ENCODE data around the gene SLC30A2.

SLC30A2 gene

GRCh38 chr1:26057189-26057588 is 11.3 kb upstream of the SLC30A2 start:
- H3K9ac ChIP-seq = no peak overlapping the region
- no peak overlapping the region for H3K27ac ChIP-seq
- no peaks in the 10 kb centered on the region for H3K36me3 ChIP-seq (ENCODE audit: control insufficient read depth, insufficient read depth, low read length)
- no peaks in the 10 kb centered on the region for H3K9me3 ChIP-seq (ENCODE audit: control insufficient read depth, low read length)
- H3K27me3 ChIP-seq (ENCODE audit: control insufficient read depth, insufficient read depth, low read length) = no peaks in the 10 kb centered on the region
- H3K4me3 ChIP-seq (ENCODE audit: low read depth, low read length) = no peak overlapping the region
- no peak overlapping the region for H3K4me2 ChIP-seq (ENCODE audit: low read length)
- no peak for TF ChIP-seq CTCF (IDR thresholded peaks at IDR 0.05)
- H3K79me2 ChIP-seq = no peaks in the 10 kb centered on the region
- no peaks in the 10 kb centered on the region for H3K4me1 ChIP-seq
- no peak overlapping the region for H2AFZ ChIP-seq

DNA sequence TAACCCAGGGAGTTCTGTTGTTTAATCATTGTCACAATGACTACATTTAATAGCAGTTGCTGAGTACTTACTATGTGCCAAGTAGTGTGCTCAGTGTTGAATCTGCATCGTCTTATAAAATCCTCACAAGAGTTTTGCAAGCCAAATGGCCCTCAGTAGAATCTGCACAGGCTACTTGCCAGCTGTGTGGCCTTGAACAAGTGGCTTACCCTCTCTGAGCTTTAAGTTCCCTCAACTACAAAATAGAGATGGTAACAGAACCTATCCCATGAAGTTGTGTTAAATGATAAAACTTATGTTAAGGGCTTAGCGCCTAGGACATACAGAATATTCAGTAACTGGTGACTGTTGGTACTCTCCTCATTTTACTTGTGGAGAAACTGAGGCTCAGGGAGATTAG is 9.1 kb upstream of the SLC30A2 start:
- H3K36me3 ChIP-seq (ENCODE audit: control insufficient read depth, insufficient read depth, low read length) = no peaks in the 10 kb centered on the region

GRCh38 chr1:26053718-26054560 is 8.0 kb upstream of the SLC30A2 start:
- Histone ChIP-seq H2AFZ (no peak overlapping the region), H3K4me2 (ENCODE audit: low read length) (no peak overlapping the region), H3K4me1 (no peaks in the 10 kb centered on the region), H3K79me2 (no peaks in the 10 kb centered on the region), H3K9ac (no peak overlapping the region), H3K27ac (no peak overlapping the region), H3K36me3 (ENCODE audit: control insufficient read depth, insufficient read depth, low read length) (no peaks in the 10 kb centered on the region), H3K9me3 (ENCODE audit: control insufficient read depth, low read length) (no peaks in the 10 kb centered on the region), H3K27me3 (ENCODE audit: control insufficient read depth, insufficient read depth, low read length) (no peaks in the 10 kb centered on the region), H3K4me3 (ENCODE audit: low read depth, low read length) (no peak overlapping the region)
- TF ChIP-seq CTCF (IDR thresholded peaks at IDR 0.05) = no peak

More for the DNA sequence above, 9.1 kb upstream of the SLC30A2 start:
- Histone ChIP-seq H3K79me2 (no peaks in the 10 kb centered on the region), H3K4me1 (no peaks in the 10 kb centered on the region), H3K27ac (no peak overlapping the region), H2AFZ (no peak overlapping the region), H3K4me2 (ENCODE audit: low read length) (no peak overlapping the region), H3K9ac (no peak overlapping the region), H3K9me3 (ENCODE audit: control insufficient read depth, low read length) (no peaks in the 10 kb centered on the region), H3K27me3 (ENCODE audit: control insufficient read depth, insufficient read depth, low read length) (no peaks in the 10 kb centered on the region), H3K4me3 (ENCODE audit: low read depth, low read length) (no peak overlapping the region)
- no peak for TF ChIP-seq CTCF (IDR thresholded peaks at IDR 0.05)

DNA sequence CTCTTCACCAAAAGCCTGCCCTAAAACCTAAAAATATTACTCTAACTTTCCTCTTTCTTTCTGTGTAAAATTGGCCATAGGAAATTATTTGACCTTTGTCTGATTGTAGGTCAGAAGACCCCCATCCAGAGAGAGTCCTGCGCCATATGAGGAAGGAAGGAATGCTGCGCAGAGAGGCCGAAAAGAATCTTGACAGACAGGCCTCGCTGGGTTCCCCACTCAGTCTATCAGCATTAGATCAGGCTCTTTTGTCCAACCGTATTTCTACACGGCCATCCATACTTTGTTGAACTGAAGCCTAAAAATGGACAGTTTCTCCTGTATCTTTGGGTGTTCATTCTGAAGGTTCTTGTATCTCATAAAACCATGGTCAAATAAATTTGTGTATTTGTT is 4.3 kb upstream of the SLC30A2 start:
- Histone ChIP-seq H2AFZ (no peak overlapping the region), H3K27me3 (ENCODE audit: control insufficient read depth, insufficient read depth, low read length) (peaks cover 17% of the 10 kb centered on the region), H3K4me1 (no peaks in the 10 kb centered on the region), H3K4me2 (ENCODE audit: low read length) (no peak overlapping the region), H3K4me3 (ENCODE audit: low read depth, low read length) (no peak overlapping the region), H3K36me3 (ENCODE audit: control insufficient read depth, insufficient read depth, low read length) (no peaks in the 10 kb centered on the region), H3K9me3 (ENCODE audit: control insufficient read depth, low read length) (no peaks in the 10 kb centered on the region), H3K79me2 (no peaks in the 10 kb centered on the region), H3K27ac (no peak overlapping the region), H3K9ac (no peak overlapping the region)
- no peak for TF ChIP-seq CTCF (IDR thresholded peaks at IDR 0.05)

Data from parathyroid adenoma (tissue), 2 donors.